NCI-H82 treated with DMSO at 0.1 percent for 48 hours (cell line): Measurements from ENCODE around the gene MRE11.
"Not testable (repeated sequence)": the region's sequence is repeated elsewhere in the genome, so short reads cannot be mapped to it uniquely, and the experiment has no call there.

Source experiments
- DNase-seq: peaks from one replicate; lab custom pipeline; 2025; ENCODE audit not compliant: unreplicated experiment; lab: John Stamatoyannopoulos, UW

MRE11 gene

GRCh38 chr11:94424662-94425061, 69.0 kb downstream of the MRE11 start:
- DNase-seq: no peak

- no peak for DNase-seq
Measured at GRCh38 chr11:94424011-94424410, 69.6 kb downstream of the MRE11 start.

DNA sequence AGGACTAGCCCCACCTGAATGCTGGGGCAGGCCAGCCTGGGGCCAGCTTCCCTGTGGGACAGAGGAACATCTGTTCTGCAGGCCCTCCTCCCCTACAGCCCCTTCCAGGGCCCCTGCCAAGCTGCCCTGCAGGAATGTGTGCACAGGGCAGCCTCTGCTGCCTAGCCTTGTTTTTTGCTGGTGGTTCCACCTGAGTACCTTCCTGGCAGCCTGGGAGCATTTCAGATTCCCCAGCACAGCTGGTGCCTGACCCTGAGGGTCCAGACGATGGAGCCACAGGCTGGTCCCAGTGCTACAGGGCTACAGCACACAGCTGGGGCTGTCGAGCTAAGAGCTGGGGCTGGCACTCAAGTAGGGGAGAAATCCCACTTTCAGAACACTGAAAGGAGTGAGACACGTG, 70.1 kb downstream of the MRE11 start:
- DNase-seq: no peak

DNA sequence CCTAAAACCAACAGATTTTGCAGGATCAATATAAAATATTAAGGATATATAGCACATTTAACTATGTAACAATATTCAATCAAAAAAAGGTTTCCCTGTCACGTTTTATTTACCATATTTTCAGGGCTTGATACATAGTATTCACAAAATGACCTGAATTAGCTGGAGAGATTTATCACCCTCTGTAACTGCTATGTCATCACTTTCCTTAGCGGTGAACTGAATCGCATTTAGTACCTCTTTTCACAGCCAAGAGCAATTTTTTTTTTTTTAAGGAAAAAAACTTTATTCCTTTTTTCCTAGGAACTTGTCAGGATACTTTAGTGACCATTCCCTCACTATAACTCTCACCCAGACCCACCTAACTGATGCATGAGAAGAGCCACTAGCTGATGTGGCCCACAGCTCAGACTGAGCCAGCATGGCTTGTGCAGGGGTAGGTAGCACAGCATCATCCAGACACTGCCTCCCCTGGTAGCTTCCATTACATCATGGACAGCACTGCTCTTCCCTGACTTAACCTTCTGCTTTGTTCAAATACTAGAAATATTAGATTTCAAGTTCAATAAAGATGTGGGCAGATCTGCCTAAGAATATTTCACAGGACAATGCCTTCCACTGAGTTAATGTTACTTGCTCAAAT, 75.4 kb downstream of the MRE11 start:
- no peak for DNase-seq

DNA sequence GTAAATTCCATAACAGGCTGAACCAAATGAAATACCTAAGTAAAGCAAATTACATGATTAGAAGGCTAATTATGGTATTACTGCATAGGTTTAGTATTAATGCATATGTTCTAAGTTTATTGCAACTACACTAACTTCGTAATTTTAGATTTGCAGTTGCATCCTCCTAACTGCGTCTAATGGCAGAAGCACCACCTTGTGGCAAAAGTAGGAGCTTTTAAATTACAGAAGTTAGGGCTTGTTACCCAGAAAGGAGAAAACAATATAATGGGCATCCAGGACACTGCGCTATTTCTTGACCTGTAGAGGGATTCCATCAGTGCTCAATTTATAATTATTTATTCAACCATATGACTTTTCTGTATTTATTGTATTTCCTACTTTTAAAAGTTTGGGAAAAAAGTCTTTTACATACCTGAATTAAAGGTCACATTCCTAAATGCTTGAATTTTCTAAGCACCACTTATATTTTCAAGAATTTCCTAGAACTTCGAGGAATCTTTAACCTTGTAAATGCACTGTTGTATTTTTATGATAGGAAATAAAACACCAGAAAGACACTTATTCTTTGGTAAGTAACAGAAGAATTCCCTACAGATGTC, 76.2 kb downstream of the MRE11 start:
- DNase-seq: no peak

- DNase-seq: no peak
Measured at GRCh38 chr11:94405062-94405833, 88.4 kb downstream of the MRE11 start.

DNA sequence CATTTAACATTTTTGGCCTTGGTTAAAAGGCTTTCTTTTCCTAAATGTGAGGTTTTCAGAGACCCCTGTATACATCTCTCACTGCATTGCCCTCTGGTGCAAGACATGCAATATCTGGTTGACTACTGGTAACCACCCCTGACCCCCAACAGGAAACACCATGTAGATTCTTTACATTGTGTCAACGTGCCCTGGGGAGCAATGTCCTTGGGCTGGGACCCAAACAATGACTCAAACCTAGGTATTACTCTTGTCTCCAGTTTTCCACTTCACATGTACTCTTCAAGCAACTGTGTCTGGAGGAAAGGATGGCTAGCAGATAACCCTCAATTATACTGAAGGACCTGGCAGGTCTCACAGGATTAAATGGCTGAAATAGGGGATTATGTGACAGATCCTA, 91.3 kb downstream of the MRE11 start:
- DNase-seq: no peak

GRCh38 chr11:94401773-94402265, 91.8 kb downstream of the MRE11 start:
- DNase-seq: no peak

GRCh38 chr11:94400839-94401772, 92.5 kb downstream of the MRE11 start, which contains the start of gene GPR83:
TSS of gene GPR83 (minus strand) at chr11:94401419. CDS start at chr11:94401247, 172 bp downstream.
- no peak for DNase-seq

DNA sequence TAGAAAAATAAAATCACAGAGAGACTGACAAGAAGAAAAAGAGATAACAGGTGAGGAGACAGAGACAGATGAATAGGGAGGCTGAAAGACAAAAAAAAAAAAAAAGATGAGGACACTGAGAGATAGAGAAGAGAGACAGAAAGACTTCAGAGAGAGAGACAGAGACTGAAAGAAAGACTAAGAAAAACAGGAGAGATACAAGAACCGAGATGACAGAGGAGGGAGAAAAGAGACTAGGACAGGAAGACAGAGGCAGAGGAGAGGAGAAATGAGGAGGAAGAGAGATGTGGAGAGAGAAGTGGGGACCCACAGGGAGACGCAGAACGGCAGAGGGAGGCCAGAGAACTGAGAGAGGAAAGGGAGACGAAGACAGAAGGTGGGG, 93.2 kb downstream of the MRE11 start:
- DNase-seq: no peak

DNA sequence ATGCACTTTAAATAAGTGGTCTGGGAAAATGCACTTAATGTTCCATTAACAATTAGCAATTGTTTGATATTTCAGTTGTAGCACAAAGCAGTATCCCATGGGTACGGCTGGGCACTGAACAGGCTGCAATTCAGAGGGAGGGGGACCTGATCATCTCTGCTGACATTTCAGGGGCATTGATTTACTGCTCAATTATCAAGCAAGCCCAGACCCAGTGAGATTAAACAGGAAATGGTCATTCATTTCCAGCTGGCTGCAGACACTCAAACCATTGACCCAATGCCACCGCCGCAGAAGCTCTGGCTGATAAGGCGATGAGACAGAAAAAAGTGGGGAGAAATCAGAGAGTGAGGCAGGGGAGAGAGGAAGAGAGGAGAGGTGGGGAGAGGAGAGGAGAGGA, 93.6 kb downstream of the MRE11 start:
- DNase-seq: no peak

GRCh38 chr11:94398101-94398500, 95.5 kb downstream of the MRE11 start:
- DNase-seq: no peak

DNA sequence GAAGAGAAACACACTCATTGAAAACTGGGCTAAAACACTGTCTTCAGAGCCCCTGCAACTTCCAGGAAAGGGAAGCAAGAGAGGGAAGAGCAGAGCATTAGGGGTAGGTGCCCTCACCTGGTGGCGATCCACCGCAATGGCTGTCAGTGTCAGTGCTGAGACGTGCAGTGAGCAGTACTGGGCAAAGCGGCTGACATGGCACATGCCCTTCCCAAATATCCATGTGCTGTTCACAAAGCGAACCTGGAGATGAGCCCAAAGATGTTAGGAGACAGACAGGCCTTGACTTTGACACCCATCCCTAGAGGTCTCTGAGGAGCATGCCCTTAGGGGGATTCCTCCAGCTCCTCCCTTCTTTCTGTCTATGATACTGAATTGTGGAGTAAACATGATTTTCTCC, 97.4 kb downstream of the MRE11 start:
- DNase-seq: no peak

DNA sequence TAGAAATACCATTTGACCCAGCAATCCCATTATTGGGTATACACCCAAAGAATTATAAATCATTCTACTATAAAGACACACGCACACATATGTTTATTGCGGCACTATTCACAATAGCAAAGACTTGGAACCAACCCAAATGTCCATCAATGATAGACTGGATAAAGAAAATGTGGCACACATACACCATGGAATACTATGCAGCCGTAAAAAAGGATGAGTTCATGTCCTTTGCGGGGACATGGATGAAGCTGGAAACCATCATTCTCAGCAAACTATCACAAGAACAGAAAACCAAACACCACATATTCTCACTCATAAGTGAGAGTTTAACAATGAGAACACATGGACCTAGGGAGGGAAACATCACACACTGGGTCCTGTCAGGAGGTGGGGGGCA, 101.7 kb downstream of the MRE11 start:
- DNase-seq: not testable (repeated sequence)

DNA sequence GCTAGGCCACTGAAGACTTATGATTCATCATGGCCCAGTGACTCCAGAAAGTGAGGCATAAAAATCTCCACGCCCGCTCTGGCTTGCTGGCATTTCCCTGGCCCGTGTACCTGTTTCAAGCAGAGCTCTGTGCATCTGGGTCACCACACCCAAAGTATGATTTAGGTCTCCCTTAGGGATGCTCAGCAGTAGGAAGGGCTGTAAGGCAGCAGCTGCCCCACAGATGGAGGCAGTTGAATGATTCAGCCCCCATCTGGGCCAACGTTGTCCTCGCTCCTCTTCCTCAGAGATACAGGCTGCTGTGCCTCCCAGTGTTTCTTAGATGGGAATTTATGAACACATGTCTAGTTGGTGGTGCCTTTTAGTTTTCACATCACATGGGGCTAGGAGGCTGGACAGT, 114.0 kb downstream of the MRE11 start:
- no peak for DNase-seq

DNA sequence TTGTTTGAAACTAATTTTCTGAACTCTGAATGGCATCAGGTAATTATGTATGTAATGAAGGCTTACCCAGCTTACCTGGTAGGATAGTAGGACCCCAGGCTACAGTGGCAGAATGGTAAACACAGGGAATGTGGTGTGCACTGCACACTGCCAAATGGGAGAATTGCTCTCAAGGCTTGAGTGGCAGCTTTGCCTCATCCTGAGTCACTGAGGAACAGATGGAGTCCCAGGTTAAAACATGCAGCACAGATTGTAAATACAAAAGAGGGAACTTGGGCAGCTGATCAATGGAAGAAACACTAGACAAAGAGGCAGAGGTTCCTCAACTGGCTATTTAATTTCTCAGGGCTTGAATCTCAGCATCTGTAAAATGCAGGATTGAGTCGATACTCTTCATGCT, 116.8 kb downstream of the MRE11 start:
- DNase-seq: no peak

GRCh38 chr11:94370576-94370975, 123.1 kb downstream of the MRE11 start:
- not testable (repeated sequence) for DNase-seq
